ACHN (cell line): Measurements from ENCODE around the gene ANKMY1.

Source experiments
- DNase-seq: peaks from one replicate; pipeline ENCODE4 v3.0.0-alpha.2; 2015
- in situ Hi-C: cut with HindIII; loops from 2 replicates; pipeline ENCODE4 v1.10.0; 2017; ENCODE audit warnings: low sequenced_read_pairs, low pct_ligation_motif_present, low pct_unique_long_range_greater_than_20kb

Gene ANKMY1

GRCh38 chr2:240595381-240596079 lies 37.7 kb upstream of the ANKMY1 start:
- in situ Hi-C loops = no loop called here
- DNase-seq = peak; percentile 35

- in situ Hi-C loops = no loop called here
- DNase-seq = no peak
Observed at GRCh38 chr2:240594511-240595380, 37.0 kb upstream of the ANKMY1 start.

GRCh38 chr2:240593703-240594451 lies 36.1 kb upstream of the ANKMY1 start:
- no peak for DNase-seq
- in situ Hi-C loops = no loop called here

GRCh38 chr2:240593026-240593702 lies 35.4 kb upstream of the ANKMY1 start:
- in situ Hi-C loops = no loop called here
- no peak for DNase-seq

GRCh38 chr2:240591784-240592183 lies 34.0 kb upstream of the ANKMY1 start:
- no peak for DNase-seq
- in situ Hi-C loops = no loop called here

DNA sequence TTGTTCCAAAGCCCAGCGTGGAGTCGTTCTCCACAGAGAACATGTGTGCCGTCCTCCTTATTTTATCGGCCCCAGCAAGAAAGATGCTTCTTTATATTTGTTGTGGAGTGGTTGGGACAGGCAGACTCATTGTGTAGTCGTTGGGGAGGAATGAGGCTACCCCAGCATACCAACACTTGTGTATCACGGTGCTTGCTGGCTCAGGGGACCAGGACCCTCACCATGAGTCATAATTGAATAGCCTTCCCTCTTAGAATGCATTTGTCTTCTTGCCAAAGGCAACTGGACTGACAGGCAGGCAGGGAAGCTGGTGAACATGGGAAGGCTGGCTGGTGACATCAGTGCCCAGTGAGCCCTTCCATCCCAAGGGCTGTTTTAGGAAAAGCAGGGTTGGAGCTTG lies 33.4 kb upstream of the ANKMY1 start:
- in situ Hi-C loops = no loop called here
- DNase-seq = no peak

GRCh38 chr2:240590681-240591111 lies 32.9 kb upstream of the ANKMY1 start:
- in situ Hi-C loops = no loop called here
- DNase-seq = no peak

DNA sequence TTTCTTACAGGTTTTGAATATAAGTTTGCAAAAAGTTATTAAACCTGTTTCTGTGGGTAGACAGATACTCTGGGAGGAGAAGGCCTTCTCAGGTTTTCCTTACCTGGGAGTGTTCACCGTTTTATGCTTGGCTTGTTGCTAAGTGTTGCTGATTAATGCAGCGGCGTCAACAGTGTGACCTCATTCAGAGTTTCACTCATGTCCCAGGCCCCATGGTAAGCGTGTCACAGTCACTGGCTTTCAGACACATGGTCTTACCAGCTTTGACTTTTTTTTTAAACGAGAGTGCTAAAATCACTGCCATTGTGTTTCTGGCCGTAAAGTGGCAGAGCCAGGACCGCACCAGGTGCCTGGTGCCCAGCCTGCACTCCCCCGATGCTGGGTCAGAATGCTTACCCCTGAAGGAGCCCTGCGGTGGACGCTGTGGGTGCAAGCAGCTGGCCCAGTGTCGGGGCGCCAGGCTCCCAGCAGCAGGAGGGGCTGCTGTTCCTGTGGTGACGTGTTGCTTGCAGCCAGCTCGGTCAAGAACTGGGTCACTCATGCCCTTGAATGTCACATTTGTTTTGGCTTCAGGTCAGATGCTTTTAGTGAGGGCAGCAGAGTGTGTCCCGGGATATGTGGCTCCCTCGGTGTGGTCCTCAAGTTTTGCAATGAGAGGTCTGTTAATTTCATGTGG lies 32.2 kb upstream of the ANKMY1 start:
- no peak for DNase-seq
- in situ Hi-C loops = no loop called here

- in situ Hi-C loops = no loop called here
- DNase-seq = no peak
Observed at GRCh38 chr2:240589375-240589774, 31.6 kb upstream of the ANKMY1 start.

- no peak for DNase-seq
- in situ Hi-C loops = no loop called here
Observed at GRCh38 chr2:240588669-240589068, 30.9 kb upstream of the ANKMY1 start.

- DNase-seq = no peak
- in situ Hi-C loops = no loop called here
Observed at GRCh38 chr2:240588006-240588655, 30.3 kb upstream of the ANKMY1 start.

DNA sequence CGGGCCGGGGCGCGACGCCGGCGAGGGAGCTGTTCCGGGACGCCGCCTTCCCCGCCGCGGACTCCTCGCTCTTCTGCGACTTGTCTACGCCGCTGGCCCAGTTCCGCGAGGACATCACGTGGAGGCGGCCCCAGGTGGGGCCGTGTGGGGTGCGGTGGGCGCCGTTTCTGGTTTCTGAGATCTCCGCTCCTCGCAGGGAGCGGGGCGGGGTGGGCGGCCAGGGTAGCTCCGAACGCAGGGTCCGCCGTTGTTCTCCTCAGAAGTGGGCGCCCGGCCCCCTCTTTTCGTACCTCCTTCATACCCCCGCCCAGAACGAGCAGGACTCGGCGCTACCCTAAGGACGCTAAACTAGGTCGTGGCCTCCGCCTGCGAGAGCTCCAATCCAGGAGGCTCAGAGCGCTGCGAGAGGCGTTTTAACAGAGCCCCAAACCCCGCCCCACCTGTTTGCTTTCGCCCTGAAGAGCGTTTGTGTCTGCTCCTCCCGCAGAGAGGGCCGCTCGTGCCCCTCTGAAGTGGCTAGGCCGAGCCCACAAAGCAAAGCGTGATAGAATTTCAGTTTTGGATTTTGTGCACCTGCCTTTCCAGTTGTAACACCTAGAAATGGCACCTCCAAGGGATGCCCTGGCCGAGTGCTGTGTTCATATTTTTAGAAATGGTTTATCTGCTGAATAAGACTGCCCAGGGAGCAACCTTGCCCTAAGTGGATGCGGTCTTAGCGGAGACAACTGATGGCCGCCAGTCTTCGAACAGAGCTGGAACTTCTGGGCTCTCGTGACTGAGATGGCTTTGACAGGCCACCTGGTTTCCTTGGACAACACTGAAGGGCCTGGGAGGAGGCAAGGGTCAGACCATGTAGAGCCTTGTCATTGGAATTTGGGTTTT lies 29.4 kb upstream of the ANKMY1 start:
- in situ Hi-C loops = no loop called here
- DNase-seq = peak; percentile 55

GRCh38 chr2:240586198-240586918 lies 28.6 kb upstream of the ANKMY1 start, which contains the start of gene CAPN10:
Gene CAPN10, plus strand, starts transcription at chr2:240586734. Its CDS starts 178 bp downstream, at chr2:240586912.
- in situ Hi-C loops = no loop called here
- DNase-seq = peak; percentile 97

- no peak for DNase-seq
- in situ Hi-C loops = no loop called here
Observed at GRCh38 chr2:240585681-240586197, 28.0 kb upstream of the ANKMY1 start.

DNA sequence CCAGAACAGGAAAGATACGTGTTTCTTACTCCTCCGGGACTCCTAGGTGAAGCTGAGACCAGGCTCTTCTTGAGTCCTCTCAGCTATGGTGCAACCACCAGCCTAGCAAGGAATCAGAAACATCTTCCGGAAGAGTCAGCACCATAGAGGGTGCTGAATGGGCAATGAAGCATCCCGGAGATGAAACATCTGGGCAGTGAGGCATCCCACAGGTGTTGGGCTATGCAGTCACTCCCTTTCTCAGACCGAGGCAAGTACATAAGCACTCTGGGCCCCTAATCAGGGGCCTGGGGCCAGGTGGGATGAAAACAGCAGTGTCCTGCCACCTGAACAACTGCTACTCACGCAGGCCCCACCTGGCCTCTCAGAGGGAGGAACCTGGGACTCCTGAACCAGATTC lies 27.3 kb upstream of the ANKMY1 start:
- in situ Hi-C loops = no loop called here
- no peak for DNase-seq

GRCh38 chr2:240584486-240585031 lies 26.8 kb upstream of the ANKMY1 start:
- no peak for DNase-seq

More at GRCh38 chr2:240584486-240585031, 26.8 kb upstream of the ANKMY1 start:
- in situ Hi-C loops = no loop called here
